ENCODE data around the gene SLMAP. TPM values are rescaled to one million over a fixed set of nuclear protein-coding genes. Genes with fewer than 3 reads are reported as not detected.

The SLMAP gene
- total RNA-seq, 1 experiment from 2014 or later: 79.5 TPM

DNA sequence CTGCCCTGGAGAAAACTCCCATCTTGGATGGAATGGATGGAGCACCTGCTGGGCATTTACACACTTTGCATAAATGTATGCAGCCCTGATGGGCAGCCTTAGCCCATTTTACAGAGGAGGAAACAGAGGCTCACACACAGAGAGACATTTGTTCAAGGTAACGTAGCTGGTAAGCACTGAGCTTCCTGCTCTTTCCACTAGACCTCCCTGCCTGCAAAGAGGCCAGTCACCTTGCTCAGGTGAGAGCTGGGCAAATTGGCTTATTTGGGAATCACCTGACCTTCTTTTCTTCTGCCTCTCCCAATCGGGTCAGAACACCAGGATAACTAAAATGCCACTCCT lies 200.7 kb downstream of the SLMAP start:
- Mint-ChIP-seq H3K4me3 (no peak overlapping the region), H3K9me3 (no peaks in the 10 kb centered on the region), H3K36me3 (no peaks in the 10 kb centered on the region), H3K4me1 (peaks cover 13% of the 10 kb centered on the region), H3K27ac (no peak overlapping the region), H3K27me3 (ENCODE audit: low read depth) (no peaks in the 10 kb centered on the region)
- ATAC-seq (no peak), DNase-seq (ENCODE audit: low spot score) (no peak)
- CTCF ChIA-PET: interaction anchor here (1.0 kb wide), 1 partner anchor 13 kb away, joined by 3 read pairs; no protein-coding TSS in a partner anchor
- POLR2A ChIA-PET: no interaction called here
- TF ChIP-seq ZNF416 (CRISPR knock-in tag; IDR thresholded peaks at IDR 0.05) (no peak), MYBL2 (CRISPR knock-in tag; IDR thresholded peaks at IDR 0.05) (no peak)

- no peak for DNase-seq (ENCODE audit: low spot score)
- no peak for TF ChIP-seq ZNF219 (CRISPR knock-in tag; IDR thresholded peaks at IDR 0.05; ENCODE audit: borderline replicate concordance)
- no peak for TF ChIP-seq ATF6 (CRISPR knock-in tag; IDR thresholded peaks at IDR 0.05)
- no peak for ATAC-seq
- no peaks in the 10 kb centered on the region for H3K27me3 Mint-ChIP-seq (ENCODE audit: low read depth)
- H3K4me3 Mint-ChIP-seq: no peak overlapping the region
- no peaks in the 10 kb centered on the region for H3K36me3 Mint-ChIP-seq
- H3K27ac Mint-ChIP-seq: no peak overlapping the region
- POLR2A ChIA-PET: no interaction called here
- no peaks in the 10 kb centered on the region for H3K9me3 Mint-ChIP-seq
- H3K4me1 Mint-ChIP-seq: peaks cover 6% of the 10 kb centered on the region
- CTCF ChIA-PET: no interaction called here
Observed at GRCh38 chr3:57957824-57958223, 201.7 kb downstream of the SLMAP start.

- Mint-ChIP-seq H3K27ac (no peak overlapping the region), H3K4me3 (no peak overlapping the region), H3K36me3 (no peaks in the 10 kb centered on the region), H3K4me1 (peaks cover 6% of the 10 kb centered on the region), H3K27me3 (ENCODE audit: low read depth) (no peaks in the 10 kb centered on the region), H3K9me3 (no peaks in the 10 kb centered on the region)
- DNase-seq (ENCODE audit: low spot score) (no peak), ATAC-seq (no peak)
- ChIA-PET CTCF (interaction anchor here (1.0 kb wide), 1 partner anchor 229 kb away, joined by 3 read pairs; no protein-coding TSS in a partner anchor), POLR2A (no interaction called here)
- TF ChIP-seq MYBL2 (CRISPR knock-in tag; IDR thresholded peaks at IDR 0.05): no peak
- TF ChIP-seq, protein P1, sequence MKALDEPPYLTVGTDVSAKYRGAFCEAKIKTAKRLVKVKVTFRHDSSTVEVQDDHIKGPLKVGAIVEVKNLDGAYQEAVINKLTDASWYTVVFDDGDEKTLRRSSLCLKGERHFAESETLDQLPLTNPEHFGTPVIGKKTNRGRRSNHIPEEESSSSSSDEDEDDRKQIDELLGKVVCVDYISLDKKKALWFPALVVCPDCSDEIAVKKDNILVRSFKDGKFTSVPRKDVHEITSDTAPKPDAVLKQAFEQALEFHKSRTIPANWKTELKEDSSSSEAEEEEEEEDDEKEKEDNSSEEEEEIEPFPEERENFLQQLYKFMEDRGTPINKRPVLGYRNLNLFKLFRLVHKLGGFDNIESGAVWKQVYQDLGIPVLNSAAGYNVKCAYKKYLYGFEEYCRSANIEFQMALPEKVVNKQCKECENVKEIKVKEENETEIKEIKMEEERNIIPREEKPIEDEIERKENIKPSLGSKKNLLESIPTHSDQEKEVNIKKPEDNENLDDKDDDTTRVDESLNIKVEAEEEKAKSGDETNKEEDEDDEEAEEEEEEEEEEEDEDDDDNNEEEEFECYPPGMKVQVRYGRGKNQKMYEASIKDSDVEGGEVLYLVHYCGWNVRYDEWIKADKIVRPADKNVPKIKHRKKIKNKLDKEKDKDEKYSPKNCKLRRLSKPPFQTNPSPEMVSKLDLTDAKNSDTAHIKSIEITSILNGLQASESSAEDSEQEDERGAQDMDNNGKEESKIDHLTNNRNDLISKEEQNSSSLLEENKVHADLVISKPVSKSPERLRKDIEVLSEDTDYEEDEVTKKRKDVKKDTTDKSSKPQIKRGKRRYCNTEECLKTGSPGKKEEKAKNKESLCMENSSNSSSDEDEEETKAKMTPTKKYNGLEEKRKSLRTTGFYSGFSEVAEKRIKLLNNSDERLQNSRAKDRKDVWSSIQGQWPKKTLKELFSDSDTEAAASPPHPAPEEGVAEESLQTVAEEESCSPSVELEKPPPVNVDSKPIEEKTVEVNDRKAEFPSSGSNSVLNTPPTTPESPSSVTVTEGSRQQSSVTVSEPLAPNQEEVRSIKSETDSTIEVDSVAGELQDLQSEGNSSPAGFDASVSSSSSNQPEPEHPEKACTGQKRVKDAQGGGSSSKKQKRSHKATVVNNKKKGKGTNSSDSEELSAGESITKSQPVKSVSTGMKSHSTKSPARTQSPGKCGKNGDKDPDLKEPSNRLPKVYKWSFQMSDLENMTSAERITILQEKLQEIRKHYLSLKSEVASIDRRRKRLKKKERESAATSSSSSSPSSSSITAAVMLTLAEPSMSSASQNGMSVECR (CRISPR knock-in tag; IDR thresholded peaks at IDR 0.05; ENCODE audit: borderline replicate concordance): no peak
- no peak for TF ChIP-seq USF2 (CRISPR knock-in tag; IDR thresholded peaks at IDR 0.05)
- no peak for TF ChIP-seq GABPB1 (CRISPR knock-in tag; IDR thresholded peaks at IDR 0.05)
- TF ChIP-seq, protein P2, sequence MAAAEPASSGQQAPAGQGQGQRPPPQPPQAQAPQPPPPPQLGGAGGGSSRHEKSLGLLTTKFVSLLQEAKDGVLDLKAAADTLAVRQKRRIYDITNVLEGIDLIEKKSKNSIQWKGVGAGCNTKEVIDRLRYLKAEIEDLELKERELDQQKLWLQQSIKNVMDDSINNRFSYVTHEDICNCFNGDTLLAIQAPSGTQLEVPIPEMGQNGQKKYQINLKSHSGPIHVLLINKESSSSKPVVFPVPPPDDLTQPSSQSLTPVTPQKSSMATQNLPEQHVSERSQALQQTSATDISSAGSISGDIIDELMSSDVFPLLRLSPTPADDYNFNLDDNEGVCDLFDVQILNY (CRISPR knock-in tag; IDR thresholded peaks at IDR 0.05): no peak
- no peak for TF ChIP-seq RELA (CRISPR knock-in tag; IDR thresholded peaks at IDR 0.05; ENCODE audit: borderline replicate concordance)
Observed at GRCh38 chr3:57958642-57959422, 202.7 kb downstream of the SLMAP start.

Data from WTC11 (cell line).